ENCODE measurements around the gene HDAC9. TPM values are rescaled to one million over a fixed set of nuclear protein-coding genes. Genes with fewer than 3 reads are reported as not detected.
"Not testable (repeated sequence)": the region's sequence is repeated elsewhere in the genome, so short reads cannot be mapped to it uniquely, and the experiment has no call there.

Gene HDAC9
- total RNA-seq, 1 donor from 2014 or later: 13.5 TPM

GRCh38 chr7:18971839-18972238 lies 476.3 kb downstream of the HDAC9 start:
- DNase-seq (ENCODE audit: low spot score): no peak

DNA sequence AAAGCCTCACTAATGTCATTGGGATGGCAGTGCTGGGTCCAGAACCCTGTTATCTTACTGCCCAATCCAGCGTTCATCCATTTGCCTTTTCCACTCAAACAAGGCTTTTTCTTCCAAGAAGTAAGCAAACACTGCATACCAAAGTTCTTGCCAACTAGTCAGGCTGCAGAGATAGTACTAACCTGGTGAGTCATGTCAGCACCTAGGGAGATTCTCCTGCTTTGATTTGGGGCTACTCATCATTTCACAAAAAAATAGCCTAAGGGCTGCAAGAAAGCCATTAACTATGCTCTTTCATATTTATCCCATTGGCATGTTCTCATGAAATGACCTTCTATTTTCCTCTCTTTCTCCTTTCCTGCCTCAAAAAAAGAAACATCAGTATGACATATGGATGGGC lies 479.3 kb downstream of the HDAC9 start:
- DNase-seq (ENCODE audit: low spot score): no peak

GRCh38 chr7:18975276-18975675 lies 479.7 kb downstream of the HDAC9 start:
- DNase-seq (ENCODE audit: low spot score): no peak

GRCh38 chr7:18975689-18976280 lies 480.2 kb downstream of the HDAC9 start:
- no peak for DNase-seq (ENCODE audit: low spot score)

DNA sequence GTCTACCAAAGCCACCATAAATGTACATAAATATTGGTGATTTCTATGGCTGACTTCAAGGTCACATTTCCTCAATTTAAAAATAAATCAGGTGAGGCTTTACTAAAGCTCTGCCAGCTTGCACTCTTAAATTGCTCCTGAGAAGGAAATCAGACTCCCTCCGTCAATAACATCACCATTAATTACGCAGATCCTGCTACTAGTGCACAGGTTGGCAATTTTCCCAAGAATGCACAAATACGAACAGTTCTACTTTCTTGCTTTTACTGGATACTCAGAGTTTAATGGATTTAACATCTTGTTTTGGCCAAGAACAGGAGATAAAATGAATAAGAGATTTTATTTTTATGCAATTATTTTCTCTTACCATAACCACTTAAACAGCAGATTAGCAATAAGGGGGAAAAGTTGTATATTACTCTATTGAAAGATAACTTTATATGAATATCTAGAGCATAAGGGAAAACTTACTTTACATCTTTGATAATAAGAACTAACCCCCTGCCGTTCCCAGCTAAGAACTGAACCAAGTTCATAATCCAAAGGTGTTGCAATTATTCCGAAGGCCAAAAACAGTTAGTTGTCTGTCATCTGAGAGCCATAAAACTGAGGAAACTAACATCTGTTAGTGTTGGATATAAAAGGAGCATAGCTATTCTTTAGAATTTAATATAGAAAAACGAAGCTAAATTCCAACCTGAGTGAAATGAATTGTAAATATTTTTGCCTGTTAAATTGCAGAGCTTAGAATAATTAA lies 481.3 kb downstream of the HDAC9 start:
- DNase-seq (ENCODE audit: low spot score): no peak

DNA sequence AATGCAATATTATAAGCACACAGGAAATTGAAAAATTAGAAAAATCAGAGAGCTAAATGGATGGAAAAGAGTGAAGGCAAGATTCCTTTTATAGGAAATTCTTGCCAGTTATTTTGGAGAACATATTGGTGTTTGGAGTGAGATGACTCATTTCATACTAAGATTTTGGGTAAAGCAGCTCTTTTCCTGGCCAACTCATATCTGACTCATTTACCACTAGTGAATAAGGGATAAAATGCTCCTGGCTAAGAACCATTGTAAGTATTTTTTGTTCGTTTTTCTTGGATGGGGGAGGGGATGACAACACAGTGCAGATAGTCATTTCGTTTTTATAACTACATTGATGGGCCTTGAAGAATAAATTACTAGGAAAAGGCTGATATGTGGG lies 482.6 kb downstream of the HDAC9 start:
- no peak for DNase-seq (ENCODE audit: low spot score)

- not testable (repeated sequence) for DNase-seq (ENCODE audit: low spot score)
Measured at GRCh38 chr7:18990700-18991099, 495.2 kb downstream of the HDAC9 start.

GRCh38 chr7:18993933-18994668 lies 498.6 kb downstream of the HDAC9 start:
- DNase-seq (ENCODE audit: low spot score): no peak

DNA sequence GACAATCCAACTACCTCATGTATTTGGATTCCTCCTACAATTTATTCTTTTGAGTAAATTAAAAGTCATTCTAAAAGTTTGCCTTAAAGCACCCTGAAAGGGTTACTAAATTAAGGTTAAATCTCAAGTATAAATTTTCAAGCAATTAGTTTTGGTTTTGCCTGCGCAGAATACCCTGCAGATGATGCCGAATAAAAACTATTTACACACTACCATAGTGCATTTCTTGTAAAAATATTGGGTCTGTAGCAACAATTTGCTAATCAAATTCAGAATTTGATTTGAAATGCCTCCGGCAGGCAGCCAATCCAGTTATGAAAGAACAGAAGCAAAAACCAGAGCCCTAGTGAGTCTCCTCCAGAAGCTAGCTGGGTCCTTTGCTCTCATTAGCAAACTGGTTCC lies 499.7 kb downstream of the HDAC9 start:
- DNase-seq (ENCODE audit: low spot score): no peak

GRCh38 chr7:18995811-18996426 lies 500.4 kb downstream of the HDAC9 start:
- DNase-seq (ENCODE audit: low spot score): no peak

DNA sequence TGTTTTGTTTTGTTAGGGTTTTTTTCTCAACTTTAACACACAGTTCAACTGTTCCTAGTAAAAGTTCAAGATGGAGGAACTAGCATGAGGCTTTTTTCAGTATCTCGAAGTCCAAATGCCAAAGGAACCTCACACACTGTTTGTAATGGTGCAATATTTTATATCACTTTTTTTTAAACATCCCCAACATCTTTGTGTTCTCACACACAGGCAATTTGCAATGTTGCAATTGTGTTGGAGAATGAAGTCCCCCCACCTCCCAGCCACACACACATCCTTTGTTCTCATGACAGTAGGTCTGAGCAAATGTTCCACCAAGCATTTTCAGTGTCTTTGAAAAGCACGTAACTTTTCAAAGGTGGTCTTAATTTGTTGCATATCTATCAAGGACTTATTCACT lies 501.0 kb downstream of the HDAC9 start:
- DNase-seq (ENCODE audit: low spot score): no peak

DNA sequence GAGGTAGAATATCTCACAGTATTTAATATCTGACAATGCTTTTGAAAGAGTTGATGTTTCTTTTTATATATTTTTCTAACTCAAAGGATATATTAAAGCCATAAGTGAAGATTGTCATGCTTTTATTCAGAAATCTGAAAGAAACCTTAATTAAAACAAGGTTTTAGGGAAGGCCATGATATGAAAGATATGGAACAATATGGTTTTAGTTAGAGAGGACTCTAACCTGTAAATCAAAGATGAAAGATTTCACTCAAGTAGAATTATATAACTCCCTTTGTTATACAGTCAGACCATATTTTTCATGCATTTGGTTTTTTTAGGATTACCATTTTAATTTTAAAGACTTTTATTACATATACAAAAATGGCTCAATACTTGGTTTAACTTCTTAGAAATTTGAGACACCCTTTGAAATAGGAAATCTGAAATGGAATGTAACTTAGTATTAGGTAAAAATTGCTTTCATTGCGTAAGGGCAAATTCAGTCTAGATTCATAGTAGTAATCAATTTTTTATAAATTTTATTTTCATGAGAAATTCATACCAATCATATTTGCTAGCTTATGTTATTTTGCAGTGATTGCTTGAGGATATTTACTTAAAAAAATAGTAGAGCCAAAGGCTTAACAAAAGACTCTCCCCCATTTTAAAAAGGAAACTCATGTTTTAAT lies 502.1 kb downstream of the HDAC9 start:
- DNase-seq (ENCODE audit: low spot score): no peak

GRCh38 chr7:19000410-19000809 lies 504.9 kb downstream of the HDAC9 start:
- DNase-seq (ENCODE audit: low spot score): no peak

DNA sequence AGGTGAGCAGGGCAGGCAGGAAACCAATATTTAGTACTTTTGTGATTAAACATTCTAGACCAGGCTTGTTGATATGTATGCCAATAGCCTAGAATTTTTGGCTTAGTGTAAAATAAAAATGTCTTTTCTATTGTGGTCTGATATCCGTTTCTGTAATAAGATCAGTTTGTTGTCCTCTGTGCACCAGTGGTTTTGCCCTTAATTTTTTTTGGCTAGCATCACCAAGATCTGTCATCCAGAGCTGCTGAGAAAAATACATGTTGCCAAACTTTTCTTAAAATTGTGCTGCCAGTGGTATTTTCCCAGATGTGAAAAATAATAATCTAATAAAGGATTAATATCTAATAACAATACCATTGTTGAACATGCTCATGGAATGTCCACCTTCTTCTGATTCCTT lies 506.3 kb downstream of the HDAC9 start:
- no peak for DNase-seq (ENCODE audit: low spot score)

GRCh38 chr7:19009241-19009935 lies 513.8 kb downstream of the HDAC9 start:
- DNase-seq (ENCODE audit: low spot score): no peak

- no peak for DNase-seq (ENCODE audit: low spot score)
Measured at GRCh38 chr7:19009936-19010280, 514.4 kb downstream of the HDAC9 start.

GRCh38 chr7:19011212-19011611 lies 515.7 kb downstream of the HDAC9 start:
- DNase-seq (ENCODE audit: low spot score): no peak

DNA sequence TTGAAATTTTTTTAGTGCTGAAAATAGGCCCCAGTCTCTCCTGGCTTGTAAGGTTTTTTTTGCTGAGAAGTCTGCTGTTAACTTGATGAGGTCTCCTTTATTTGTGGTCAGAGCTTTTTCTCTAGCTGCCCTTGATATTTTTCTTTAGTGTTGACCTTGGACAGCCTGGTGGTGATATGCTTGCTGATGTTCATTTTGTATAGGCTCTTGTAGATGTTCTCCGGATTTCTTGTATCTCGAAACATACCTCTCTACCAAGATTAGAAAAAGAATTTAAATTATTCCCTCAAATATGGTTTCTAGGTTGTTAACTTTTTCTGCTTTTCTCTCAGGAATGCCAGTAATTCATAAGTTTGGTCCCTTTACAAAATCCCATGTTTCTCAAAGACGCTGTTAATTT lies 519.5 kb downstream of the HDAC9 start:
- no peak for DNase-seq (ENCODE audit: low spot score)

- no peak for DNase-seq (ENCODE audit: low spot score)
Measured at GRCh38 chr7:19016140-19016539, 520.6 kb downstream of the HDAC9 start.

DNA sequence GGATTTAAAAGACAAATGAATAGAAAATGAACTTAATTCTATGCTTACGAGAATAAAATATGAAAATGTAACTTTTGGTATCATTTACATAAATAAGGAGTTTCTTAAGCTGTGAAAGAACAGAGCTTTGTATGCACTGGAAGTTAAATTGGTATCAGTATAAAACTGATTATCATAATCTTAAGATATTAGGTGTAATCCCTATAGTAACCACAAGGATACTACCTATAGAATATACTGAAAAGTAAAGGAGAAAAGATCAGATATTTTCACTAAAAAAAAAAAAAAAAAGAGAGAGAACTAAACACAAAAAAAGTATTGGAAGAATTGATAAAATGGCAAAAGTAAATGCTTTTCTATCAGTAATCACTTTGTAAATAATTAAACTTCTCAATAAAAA lies 521.8 kb downstream of the HDAC9 start:
- DNase-seq (ENCODE audit: low spot score): no peak

DNA sequence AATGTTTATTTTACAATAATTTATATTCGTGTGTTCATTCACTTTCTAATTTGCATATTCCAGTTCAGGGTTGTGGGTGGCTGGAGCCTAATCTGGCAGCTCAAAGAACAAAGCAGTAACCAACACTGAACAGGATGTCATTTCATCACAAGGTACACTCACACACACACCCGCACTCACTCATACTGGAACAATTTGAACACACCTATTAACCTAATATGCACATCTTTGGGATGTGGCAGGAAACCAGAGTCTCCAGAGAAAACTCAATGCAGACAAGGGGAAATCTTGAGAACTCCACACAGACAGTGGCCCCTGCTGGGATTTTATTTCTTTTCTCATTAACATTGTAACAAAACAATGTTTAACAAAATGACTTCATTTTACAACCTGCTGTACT lies 524.5 kb downstream of the HDAC9 start:
- DNase-seq (ENCODE audit: low spot score): no peak

GRCh38 chr7:19020711-19021110 lies 525.2 kb downstream of the HDAC9 start:
- DNase-seq (ENCODE audit: low spot score): no peak

Data from mucosa of gallbladder (tissue), 1 donor.